NCI-H510A (cell line): Measurements from ENCODE around the gene SYNCRIP.
"Not testable (repeated sequence)": the region's sequence is repeated elsewhere in the genome, so short reads cannot be mapped to it uniquely, and the experiment has no call there.

Experiments used
- DNase-seq: peaks from one replicate; lab custom pipeline; 2025; lab: John Stamatoyannopoulos, UW

Gene SYNCRIP

DNA sequence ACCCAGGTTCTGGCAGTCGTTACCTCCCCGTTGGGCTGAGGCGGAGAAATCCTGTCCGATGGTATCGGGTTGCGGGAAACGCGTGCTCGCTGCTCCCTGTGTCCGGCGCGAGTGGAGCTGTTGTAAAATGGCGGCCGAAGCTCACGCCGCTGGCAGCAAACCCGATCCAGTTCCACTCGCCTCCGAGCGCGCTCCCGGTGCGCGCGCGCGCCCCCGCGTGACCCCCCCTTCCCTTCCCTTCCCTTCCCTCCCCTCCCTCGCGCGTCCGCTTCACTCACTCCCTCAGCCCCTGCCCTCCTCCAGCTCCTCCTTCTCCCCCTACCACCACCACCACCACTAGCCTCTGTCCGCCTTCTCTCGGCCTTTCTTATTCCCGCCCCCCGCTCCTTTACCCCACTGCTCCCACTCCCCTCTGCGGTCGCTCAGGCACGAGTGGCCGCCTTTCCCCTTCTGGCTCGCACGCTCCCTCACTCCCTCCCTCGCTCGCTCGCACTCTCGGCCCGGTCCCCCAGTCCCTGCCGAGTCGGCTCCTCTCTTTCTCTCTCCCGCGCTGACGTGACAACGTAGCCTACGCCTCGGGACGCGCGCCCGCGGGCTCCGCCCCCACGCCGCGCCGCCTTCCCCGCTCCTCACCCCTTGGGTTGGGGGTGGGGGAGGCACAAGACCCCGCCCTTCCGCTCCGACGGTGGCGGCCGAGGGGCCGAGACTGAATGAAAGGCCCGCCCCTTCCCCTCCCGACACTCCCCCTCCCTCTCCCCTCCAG lies at the start of gene SYNCRIP:
TSS of gene SYNCRIP (minus strand) at position 113 of the 763 bp plus-strand sequence. CDS start 1,447 bp downstream, outside the sequence.
- peak; percentile 88 for DNase-seq

GRCh38 chr6:85691478-85691877 lies 48.8 kb upstream of the SYNCRIP start:
- DNase-seq = no peak

GRCh38 chr6:85690071-85690470 lies 47.4 kb upstream of the SYNCRIP start:
- DNase-seq = no peak

- no peak for DNase-seq
Observed at GRCh38 chr6:85685713-85686112, 43.0 kb upstream of the SYNCRIP start.

DNA sequence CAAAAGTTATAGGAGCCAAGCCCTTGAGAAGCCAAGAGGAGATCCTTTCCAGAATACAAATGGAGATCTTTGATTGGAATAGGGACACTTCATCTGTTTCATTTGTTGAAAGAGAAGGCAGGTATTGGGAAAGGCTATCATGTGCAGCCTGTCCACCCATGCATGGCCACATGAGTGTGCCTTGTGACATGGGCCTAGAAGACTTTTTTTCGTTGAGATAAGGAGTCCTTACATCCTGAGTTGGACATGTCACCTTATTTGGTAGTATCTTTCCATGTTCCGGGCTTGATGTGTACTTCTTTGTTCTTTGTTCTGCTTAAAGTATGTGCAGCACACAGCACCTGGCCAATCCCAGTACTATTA lies 42.1 kb upstream of the SYNCRIP start:
- DNase-seq = no peak

GRCh38 chr6:85684133-85684808 lies 41.6 kb upstream of the SYNCRIP start:
- DNase-seq = no peak

- DNase-seq = not testable (repeated sequence)
Observed at GRCh38 chr6:85681899-85682298, 39.2 kb upstream of the SYNCRIP start.

DNA sequence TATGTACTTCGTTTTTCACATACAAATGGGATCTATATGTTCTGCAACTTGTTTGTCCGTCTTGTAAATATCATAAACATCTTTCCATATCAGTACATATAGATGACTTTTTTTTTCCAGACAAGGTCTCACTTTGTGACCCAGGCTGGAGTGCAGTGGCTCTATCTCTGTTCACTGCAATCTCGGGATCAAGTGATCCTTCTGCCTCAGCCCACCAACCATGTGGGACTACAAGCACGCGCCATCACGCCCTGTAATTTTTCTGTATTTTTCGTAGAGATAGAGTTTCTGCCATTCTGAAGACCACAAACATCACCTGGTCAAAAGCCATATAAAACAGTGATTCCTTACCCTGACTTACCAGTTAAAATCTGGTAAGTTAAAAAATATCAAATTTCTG lies 37.7 kb upstream of the SYNCRIP start:
- DNase-seq = no peak

DNA sequence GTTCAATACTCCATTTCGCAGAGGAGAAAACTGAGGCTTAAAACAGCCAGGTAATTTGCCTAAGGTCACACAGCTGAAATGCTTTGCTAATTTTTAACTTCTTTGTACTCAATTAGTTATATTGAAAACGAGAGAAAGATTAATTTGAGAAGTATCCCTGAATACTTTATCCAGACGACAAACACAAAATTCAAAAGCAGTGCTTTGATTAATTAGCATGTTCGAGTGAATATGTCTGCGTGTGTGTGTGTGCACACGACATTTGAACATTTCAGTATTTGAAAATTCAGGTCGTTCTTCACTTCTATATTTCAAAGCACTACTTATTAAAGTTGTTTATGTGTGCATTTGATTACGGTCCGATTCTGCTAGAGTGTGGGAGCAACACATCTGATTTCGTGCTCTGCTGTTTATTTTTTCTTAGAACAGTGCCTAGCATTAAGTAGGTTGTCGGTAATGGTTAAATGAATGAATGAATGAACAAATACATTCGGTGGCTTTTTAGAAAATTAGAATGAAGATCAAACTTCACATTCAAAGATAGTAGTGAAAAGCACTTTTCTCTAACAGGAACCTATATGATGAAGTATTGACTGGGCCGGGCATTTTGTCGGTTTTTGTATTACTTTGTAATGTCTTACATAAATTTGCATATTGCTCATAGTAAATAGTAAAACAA lies 36.9 kb upstream of the SYNCRIP start:
- no peak for DNase-seq

GRCh38 chr6:85678602-85679444 lies 36.1 kb upstream of the SYNCRIP start:
- peak; percentile 96 for DNase-seq

DNA sequence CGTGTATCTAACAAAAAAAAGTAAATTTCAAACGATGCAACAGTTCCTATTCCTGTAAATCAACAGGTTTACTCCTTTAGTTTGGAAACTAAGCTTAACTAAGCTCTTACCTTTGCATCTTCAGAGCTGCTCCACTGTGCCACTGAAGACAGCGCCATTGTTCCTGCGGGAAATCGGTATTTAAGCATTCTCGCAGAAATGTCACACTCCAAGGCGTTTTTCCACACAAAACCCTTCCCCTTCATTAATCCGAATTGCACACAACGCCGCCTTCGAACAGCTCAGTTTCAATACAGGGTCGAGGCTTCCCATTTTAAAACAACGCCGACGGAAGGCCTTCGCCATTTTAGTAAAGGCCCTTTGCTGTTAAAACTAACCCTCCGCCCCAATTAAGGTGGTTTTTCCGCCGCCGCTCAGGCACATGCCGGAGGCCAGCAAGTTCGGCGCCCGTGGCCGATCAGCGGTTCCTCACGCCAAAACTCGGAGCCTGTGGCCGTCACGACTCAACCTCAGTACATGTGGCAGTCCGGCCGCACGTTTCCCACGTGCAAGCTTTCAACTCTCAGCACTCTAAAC lies 35.4 kb upstream of the SYNCRIP start:
- DNase-seq = no peak

- no peak for DNase-seq
Observed at GRCh38 chr6:85677234-85677956, 34.7 kb upstream of the SYNCRIP start.

DNA sequence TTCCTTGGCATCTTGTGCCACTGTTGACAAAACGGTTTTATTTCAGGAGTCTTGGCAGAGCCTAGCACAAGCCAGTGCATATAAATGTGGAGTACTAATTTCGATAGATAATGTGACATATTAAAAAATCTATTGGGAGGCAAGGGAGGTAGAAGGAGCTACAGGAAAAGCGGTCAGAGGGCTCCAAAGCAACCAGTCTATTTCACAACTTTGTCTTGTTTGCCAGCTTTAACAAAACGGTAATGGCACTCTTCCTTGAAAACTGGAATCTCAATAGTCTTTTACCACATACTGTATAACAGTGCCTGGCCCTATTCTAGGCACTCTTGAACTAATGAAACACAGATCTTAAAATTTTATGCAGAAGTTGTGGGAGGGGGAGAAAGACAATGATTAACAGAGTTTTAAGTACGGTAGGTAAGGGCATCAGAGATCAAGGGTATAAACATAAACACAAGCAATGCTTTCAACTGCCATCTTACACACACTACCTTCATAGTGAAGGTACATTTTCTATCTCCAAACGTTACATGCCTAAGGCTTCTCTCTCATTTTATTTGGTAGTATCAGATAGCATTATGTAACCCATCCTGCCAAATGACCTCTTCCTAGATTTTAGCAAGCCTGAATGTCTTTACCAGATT lies 33.5 kb upstream of the SYNCRIP start:
- DNase-seq = no peak

DNA sequence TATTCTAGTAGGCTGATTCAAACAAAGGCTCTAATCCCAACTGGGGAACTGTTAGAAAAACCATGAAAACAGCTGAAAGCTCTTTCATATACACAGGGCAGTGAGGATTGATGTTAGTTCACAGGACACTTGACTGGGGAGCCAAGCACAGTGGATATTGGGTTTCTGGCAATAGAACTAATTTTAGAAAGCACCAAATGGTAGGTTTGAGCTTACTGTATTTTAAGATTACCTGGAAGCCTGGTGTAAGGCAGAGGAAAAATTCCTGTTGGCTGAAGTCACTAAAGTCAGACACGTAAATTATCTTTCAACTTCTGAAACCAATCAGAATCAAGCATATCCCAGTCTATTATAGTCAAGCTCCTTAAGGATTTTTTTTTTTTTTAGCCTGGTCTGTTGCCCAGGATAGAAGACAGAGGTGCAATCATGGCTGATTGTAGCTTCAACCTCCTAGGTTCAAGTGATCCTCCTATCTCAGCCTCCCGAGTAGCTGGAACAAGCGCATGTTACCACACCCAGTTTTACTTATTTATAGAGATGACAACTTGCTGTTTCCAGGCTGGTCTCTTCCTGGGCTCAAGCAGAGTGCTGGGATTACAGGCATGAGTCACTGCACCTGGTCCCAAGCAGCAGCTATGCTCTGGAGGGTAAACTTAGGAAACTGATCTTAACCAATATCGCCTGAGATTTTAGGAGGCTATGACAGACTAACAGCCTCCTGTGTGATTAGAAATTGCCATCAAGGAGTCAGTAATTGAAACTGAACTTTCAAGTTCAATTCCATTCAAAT lies 32.5 kb upstream of the SYNCRIP start:
- no peak for DNase-seq

DNA sequence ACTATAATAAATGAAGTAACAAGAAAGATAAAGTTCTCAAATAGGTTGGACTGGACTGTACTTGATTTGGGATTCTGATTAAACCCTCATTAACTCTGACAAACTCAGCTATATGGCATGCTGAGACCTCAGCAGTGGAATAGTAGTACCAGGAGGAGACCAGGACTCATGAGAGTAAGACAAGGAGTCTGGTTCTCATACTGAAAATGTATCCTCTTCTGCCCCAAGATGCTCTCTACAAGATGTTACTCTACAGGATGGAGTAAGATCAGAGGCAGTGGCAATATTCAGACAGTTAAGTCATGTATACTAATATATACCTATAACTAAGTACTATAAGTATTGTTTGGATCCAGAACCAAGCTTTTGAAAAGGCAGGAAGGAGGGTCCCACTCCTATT lies 31.9 kb upstream of the SYNCRIP start:
- DNase-seq = no peak

- no peak for DNase-seq
Observed at GRCh38 chr6:85673198-85674139, 30.8 kb upstream of the SYNCRIP start.

DNA sequence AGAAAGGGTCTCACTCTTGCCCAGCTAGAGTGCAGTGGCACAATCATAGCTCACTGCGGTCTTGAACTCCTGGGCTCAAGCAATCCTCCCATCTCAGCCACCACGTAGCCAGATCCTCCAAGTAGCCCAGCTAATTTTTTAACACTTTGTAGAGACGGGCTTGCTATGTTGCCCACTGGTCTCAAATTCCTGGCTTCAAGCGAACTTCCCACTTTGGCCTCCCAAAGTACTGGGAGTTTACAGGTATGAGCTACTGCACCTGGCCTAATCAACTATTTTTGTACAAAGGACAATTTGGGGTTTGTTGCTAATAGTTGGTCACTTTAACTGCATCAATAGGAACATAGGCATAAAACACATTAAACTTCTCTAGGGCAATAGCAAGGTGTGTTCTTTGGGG lies 29.9 kb upstream of the SYNCRIP start:
- no peak for DNase-seq

DNA sequence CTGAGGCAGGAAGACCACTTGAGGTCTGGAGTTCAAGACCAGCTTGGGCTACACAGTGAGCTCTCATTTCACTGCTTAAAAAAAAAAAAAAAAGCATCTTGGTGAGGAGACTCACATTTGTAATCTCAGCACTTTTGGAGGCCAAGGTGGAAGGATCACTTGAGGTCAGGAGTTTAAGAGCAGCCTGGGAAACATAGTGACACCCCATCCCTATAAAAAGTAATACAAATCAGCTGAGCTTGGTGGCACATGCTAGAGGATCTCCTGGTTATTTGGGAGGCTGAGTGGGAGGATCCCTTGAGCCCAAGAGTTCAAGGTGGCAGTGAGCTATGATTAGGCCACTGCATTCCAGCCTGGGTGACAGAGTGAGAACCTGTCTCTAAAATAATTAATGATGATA lies 29.4 kb upstream of the SYNCRIP start:
- DNase-seq = no peak

DNA sequence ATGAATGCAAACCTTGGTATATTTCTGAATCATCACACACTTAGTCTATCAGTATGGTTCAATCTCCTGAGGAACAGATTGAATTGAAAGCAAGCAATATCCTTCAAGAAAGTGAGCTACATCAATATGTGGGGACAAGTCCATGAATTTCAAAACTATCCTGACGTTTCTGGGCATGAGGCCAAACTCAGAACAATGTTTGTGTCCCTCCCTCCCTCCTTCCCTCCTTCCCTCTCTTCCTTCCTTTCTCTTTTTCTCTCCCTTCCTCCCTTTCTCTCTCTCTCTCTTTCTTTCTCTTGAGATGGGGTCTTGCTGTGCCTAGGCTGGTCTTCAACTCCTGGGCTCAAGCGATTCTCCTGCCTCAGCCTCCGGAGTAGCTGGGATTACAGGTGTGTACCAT lies 27.9 kb upstream of the SYNCRIP start:
- no peak for DNase-seq
